Stimulated activated CD4-positive, alpha-beta T cell treated with anti-CD3 and anti-CD28 coated beads, Interleukin-4, amount 100 ng/mL, for 24 hours (primary cell): ENCODE measurements around the gene GRB10.
"Not testable (repeated sequence)": the region's sequence is repeated elsewhere in the genome, so short reads cannot be mapped to it uniquely, and the experiment has no call there.

Experiments
- DNase-seq: peaks from one replicate; pipeline ENCODE4 v3.0.0-alpha.2; 2020

Gene GRB10

DNA sequence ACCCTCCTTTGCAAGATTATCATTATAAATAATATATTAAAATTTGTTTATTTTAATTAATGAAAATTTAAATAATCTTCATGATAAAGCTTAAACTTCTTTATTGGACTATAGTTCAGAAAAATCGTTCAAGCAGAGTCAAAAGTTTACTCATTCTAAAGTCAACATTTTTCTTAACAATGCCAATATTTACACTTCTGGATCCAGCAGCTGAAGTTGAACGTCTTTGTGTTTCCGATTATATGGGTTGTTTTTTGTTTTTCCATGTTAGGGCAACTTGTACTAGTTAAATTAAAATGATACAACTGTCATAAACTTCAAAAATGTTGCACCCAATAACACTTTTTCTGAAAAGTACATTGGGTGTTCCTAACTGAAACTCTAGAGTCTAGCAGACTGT lies 43.8 kb downstream of the GRB10 start:
- no peak for DNase-seq

DNA sequence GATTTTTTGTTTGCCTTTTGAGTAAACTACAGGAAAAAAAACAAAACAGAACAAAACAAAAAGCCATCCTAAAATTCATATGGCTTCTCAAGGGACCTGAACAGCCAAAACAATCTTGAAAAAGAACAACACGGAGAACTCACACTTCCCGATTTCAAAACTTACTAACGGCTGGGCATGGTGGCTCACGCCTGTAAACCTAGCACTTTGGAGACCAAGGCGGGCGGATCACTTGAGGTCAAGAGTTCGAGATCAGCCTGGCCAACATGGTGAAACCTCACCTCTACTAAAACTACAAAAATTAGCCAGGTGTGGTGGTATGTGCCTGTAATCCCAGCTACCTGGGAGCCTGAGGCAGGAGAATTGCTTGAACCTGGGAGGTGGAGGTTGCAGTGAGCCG lies 46.9 kb downstream of the GRB10 start:
- not testable (repeated sequence) for DNase-seq

DNA sequence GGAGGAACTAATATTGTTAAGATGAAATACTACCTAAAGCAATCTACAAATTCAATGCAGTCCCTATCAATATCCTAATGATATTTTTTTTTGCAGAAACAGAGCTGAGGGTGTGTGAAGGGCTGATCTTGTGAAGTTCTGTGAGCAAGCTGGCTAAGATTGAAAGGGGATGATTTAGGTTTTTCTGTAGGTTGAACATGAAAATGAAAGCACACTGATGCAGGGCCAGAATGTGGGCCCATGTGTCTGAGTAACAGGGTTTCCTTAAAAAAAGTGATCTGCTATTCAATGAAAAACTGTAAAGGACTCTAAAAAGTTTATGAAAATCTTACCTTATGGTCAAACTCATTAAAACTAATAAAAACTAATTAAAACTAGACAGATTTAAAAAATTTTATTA lies 47.4 kb downstream of the GRB10 start:
- no peak for DNase-seq

DNA sequence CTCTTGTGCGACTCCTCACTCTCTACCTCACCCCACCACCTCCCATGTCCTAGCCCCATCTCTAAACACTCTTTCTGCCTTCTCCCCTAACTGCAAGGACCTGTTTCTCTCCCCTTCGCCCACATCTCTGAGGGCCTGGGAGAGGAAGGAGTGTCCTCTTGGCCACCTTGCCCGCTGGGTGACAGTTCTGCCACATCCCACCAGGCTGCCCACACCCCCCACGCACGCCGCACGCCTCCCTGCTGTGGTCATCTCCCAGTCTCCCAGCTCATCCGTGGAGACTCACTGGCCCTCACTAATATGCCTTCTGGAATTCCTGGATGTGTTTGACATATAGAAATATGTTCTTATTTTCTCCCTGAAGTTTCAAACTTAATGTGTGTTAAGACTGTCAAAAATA lies 48.5 kb downstream of the GRB10 start:
- no peak for DNase-seq

DNA sequence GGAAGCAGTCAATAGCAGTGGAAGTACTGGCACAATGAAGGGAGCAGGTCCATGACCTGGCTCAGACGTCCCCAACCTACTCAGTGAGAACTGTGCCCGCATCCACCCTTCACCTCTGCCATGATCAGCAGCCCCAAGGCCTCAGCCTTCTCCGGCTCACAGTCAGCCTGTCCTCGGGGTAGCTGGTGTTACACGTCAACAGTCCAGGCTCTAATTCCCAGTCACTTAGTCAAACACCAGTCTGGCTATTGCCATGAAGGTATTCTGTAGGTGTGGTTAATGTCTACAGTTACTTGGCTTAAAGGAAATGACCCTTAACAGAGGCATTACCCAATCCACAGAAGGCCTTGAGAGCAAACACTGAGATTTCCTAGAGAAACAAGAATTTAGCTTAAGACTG lies 49.1 kb downstream of the GRB10 start:
- DNase-seq = no peak

DNA sequence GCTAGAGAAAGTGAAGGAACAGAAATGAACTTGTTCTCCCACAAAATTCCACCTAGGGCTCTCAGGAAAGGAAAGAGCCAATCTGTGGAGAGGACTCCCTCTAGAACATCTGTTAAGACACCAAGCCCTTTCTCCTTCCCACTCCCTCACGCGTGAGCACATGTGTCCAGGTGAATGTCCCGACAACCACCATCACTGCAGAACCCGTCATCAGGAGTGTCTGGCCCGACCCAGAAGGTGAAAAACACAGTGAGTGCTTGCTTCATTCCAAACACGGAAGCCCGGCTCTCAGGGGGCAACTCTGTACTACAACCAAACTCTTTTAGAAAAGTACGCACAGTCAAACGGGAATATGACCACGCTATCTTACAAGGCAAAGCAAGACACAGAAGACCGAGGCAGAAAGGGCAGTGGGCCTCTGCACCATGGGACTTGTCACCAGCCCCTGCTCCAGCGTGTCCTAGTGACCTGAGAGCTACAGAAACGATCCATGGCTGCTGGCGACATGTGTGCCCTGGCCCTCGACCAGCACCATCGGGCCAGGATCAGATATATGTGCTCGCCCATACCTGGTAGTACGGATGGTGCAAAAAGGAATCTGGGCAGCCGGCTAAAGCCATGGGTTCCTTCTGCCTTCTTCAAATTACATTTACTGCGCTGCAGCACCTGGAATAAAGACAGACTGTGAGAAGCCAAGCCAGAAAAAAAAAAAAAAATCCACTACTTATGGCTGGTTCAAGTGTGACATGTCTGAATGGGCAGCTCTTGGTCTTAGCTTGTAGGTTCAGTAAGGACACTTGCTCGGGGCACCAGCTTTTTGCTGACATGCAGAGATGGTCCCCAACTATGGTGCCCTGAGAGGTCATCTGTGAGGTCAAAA lies 50.8 kb downstream of the GRB10 start:
- no peak for DNase-seq

DNA sequence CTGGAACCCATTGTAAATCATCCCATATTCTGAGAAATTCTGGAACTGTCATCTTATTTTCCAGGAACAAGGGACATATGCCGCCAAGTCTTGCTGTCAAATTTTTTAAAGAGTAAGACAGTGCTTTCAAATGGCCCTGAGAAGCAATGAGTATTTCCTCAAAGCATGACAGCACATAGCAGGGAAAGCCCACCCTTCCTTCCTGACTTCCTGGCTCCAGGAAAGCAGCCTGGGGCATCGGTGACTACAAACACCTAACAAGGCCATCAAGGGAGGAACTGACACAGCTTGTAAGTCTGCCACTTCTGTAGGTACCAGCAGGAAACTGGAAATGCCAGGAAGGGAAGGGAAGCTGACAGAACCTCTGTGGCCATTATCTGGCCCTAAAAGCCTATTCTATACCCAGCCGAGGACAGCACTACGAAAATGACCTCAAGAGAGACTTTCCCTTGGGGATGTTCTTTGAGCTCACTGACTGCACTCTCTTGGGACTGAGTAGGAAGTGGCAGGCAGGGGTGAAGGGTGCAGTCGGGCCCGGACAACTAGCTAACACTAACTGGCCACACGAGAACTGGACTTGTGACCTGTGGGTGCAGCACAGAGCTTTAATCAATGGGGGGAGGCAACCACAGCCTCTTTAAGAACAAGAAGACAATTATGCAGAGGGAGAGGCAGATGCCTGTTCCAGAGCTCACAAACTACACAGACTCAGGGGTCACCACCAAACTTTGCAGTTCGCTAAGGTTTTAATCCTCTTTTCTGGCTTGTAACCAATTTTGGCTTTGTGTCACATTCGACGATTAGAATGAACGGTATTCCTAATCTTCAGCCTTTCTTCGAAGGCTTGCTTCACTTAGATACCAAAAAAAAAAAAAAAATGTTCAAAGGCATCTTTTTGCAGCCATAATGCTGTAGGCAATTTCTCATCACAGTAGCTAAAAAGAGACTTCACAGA lies 52.0 kb downstream of the GRB10 start:
- no peak for DNase-seq

DNA sequence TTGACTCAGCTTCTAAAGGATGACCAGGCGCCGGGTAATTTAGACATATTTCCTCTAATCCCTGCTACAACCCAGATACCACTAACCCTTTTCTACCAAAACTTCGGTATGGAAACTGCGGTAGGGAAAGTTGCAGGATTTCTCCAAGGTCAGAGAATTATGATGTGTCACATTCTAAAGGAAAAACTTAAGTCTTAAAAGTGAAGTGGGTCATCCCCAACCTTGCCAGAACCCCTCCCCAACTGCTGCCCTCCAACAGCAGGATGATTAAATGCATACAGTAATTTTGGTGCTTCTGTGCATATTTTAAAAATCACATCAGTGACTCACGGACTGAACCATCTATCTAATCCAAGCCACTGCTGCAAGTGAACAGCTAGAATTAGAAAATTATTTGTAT lies 52.7 kb downstream of the GRB10 start:
- no peak for DNase-seq

DNA sequence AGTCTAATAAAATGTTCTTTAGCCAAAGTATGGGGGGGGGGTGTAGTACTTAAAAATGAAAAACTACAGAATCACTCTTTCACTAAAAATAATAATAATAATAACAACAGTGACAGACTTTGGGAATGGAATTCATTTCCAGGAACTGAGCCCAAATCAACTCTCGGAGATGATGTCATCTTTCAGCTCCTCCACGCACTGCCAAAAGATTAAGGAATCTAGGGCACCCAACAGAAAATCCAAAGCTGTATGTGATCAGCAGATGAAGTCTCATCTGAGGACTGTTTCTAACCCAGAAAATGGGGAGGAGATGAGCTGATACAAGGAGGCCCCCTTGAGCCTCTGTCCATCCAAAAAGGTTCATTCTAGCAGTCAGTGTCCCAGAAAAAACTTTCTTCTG lies 54.5 kb downstream of the GRB10 start:
- DNase-seq = no peak

DNA sequence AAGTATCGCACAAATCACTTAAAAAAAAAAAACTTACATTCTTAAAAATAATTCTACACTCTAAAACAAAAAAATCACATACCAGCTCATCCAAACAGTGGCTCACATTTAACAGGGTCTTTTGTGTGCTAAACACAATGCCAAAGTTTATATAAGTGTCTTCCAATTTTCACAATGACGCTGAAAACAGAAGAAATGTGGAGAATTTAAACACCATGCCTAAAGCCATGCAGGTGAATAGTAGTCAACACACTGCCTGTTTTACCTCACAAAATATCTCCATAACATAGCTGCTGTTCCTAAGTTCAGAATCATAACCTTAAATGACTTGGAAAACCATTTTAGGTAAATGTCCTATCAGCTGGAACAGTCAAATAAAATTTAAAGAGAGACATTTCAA lies 55.0 kb downstream of the GRB10 start:
- no peak for DNase-seq

DNA sequence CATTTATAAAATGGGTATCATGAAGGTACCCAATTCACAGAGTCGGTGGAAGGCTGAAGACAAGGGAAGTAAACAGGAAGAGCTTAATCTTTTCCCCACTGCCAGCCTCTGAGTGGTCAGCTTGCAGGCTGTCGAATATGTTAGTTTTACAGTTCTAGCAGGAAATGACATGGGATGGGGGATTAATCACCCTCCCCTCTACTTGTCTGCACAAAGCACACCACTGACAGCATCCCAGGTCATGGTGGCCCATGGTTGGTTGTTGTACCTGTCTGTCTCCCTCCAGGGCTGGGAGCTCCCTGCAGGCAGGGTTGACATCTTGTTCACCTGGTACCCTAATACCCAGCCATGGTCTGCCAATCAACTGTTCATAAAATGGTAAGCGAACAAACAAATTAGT lies 55.6 kb downstream of the GRB10 start:
- DNase-seq = no peak

DNA sequence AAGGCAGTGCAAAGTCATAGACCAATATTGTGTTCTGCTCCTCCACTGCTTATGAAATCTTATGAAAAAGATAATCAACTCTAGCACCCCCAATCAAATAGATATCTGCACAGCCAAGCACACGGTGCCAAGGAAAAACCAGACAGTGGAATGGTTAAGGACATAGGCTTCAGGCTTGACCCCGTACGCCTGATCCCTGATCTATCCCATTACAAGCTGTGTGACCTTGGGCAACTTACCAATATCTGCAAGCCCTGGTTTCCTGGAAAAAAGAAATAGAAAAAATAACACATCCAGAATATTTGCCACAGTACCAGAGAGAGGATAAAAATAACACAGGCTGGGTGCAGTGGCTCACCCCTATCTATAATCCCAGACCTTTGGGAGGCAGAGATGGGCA lies 56.9 kb downstream of the GRB10 start:
- DNase-seq = no peak

DNA sequence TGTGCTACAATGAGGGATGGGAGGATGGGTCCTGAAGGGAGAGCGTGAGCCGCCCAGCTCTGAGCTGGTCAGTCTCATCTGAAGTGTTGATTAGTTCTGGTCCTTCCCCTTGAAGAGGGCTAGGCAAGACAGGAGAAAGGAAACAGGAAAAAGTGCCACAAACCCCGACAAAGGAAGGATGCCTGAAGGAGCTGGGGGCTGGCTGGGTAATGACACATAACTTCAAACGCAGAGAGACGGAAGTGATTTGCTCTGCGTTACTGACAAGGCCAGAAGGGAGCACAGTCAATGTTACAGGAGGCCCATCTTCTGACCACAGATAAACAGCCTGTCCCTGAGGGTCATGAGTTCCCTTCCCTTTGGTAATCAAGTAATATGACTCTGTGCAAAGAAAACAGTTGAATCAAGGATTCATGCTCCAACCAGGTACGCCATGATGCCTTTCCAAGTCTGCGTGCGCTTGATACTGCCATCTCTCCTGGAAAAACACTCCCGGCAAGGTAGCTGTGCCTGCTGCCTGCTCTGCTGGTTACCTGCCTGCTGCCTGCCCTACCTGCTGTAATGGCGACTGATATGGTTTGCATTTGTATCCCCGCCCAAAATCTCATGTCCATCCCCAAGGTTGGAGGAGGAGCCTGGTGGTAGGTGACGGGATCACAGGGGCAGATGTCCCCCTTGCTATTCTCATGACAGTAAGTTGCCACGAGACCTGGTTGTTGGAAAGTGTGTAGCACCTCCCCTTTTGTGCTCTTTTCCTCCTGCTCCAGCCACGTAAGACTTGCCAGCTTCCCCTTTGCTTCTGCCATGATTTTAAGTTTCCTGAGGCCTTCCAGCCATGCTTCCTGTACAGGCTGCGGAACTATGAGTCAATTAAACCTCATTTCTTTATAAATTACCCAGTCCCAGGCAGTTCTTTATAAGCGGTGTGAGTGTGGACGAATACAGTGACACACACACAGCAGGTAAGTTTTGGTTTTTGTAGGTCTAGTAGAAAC lies 57.9 kb downstream of the GRB10 start:
- DNase-seq = no peak

DNA sequence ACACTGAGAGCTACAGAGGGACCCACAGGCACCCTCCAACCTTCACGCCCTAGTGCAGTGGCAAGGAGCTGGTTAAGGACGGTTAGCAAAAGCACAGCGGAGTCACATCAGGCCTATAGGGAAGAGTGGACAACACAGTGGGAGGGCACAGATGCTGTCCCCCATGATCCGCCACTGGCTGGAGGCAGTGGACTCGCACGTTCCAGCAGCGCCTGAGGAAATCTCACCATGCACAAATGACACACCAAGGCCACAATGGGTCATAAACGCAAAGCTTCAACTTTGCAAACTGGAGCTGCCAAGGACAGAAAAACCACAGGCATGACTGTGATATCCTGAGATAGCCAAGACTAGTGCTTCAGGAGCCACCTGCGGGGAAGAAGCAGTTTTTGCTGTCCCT lies 58.8 kb downstream of the GRB10 start:
- no peak for DNase-seq

DNA sequence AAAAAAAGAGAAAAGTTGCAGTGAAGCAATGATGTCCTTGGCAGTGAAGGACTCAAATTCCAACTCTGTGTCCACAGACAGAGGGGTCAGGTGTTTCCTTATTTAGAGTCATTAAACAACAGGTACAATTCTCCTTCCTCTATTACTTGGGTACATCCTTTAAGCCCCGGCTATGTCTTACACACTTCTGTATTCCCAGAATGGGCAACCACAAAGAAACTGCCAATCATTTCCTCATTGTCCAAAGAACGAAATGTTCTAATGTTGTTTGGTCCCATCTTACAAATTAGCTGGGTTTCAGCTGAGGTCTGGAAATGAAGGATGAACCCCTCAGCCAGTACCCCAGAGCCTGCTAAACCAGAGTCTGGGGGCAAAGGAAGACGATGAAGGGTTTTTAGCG lies 59.5 kb downstream of the GRB10 start:
- DNase-seq = no peak

DNA sequence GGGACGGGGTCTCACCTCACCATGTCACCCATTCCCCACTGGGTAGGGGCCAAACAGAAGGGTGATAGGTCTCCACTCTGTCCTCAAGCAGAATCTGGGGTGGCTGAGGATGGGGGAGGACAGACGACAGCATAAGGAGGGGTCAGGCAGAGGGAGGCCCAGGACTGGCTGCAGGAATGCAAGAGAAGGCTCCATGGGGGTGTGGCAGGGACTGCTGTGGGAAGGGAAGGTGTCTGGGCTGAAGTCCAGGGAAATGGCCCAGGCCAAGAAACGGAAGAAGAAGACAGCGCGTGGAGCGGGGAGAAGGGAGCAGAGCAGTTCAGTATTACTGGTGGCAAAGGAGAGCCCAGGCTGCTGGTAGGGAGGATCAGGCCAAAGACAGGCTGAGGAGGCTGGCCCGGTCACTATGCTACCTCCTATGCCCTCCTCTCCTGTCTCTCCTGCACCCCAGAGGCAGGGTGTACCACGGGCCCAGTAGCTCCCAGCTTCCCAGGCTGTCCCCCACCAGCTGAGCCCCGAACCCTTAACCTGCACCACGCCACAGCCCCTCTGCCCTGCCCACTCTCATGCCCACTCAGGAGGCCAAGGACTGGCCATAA lies 60.9 kb downstream of the GRB10 start:
- no peak for DNase-seq

DNA sequence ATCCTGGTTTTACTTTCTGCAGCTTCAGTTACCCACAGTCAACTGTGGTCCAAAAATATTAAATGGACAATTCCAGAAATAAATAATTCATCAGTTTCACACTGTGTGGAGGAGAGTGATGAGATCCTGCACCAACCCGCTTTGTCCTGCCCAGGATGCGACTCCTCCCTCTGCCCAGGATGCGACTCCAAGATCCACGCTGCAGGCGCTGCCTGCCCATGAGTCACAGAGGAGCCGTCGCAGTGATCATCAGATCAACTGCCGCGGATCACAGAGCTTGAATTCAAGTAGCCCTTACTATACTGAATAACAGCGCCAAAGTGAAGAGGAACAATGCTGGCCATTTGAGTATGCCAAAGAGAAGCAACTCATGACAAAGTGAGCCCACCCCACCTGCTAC lies 61.5 kb downstream of the GRB10 start:
- no peak for DNase-seq

DNA sequence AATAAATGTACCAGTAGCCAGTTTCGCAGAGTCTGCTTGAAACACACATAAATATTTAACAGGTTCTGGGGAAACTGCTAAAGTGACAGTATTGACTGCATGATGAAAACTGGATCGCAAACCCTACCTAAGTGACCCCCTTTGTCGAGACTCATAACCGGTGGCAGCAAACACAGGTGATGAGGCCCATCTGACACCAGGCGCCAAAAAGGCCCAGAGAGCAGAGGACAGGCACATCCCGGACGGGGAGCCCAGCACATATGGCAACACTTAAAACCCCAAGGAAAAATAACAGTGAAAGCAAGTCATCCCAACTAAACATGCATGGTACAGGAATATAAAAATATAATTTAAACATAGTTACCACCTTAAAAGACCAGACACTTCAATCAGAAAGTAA lies 62.4 kb downstream of the GRB10 start:
- DNase-seq = no peak

DNA sequence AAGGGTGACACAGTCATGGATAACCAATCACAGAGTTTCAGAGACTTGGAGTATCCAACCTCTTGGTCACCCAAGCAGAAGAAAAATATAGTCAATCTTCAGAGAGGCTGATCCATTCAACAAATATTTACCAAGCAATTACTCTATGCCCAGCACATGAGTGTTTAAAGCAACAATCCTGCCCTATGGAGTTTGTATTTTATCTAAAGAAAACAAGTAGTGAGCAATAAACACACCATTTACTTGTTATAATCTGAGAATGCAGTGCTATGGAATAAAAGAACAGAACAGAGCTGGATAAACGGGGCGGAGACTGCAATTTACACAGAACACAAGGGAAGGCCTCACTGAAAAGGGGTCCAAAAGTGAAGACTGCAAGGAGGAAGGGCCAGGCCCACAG lies 63.8 kb downstream of the GRB10 start:
- DNase-seq = no peak

DNA sequence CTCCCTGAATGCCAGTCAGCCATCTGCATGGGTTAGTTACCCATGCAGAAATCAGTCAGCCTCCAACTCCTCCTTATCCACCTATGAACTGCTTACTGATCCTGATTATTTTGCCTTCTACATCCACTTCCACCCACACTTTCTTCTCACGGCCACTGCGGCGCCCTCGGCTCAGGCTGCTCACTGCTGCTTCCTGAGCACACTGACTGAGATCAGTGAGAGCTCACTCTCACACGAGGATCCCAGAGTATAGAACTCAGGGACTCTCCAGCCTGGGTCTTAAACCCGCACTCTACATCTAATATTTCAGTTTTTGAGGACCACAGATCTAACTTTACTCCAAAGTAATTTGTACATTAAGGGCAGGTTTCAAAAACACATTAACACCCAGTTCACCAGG lies 64.4 kb downstream of the GRB10 start:
- DNase-seq = no peak

DNA sequence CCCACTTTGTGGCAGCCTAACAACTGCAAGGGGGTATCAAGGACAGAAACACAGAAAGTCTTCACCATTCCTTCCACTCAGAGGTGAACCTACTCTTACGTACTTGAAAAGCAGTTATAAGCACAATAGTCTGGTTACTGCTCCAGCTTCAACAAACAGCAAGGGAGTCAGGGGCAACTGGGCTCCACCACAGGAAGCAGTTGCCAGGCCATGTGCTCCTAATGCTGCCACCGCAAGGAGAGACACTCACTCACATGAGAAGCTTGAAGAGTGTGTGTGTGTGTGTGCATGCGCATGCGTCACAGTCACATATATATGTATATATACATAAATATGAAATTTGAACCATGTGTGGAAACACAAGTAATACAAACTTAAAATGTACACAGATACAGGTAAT lies 65.5 kb downstream of the GRB10 start:
- DNase-seq = no peak

DNA sequence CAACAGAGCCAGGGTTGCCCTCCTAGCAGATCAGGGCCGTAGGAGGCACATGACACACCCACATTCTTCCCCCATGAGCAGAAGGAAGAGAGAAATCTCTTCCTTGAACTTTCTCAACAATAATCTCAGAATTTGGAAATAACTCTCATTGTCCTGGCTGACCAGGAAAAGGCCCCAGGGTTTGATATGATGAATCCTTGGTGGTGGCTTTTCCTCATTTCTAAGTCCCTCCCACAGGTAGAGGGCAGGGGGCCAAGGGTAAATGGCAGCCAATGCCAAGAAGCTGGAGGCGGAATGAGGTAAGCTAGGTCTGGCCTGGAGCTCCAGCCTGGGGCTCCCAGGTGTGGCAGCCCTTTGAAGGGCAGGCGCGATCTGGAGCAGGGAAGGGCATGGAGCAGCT lies 67.8 kb downstream of the GRB10 start:
- DNase-seq = no peak
